SK-N-SH (cell line): ENCODE data around the gene OR2A14. TPM values are rescaled to one million over a fixed set of nuclear protein-coding genes. Genes with fewer than 3 reads are reported as not detected.

Experiments used
- CTCF ChIA-PET: fragments of 300-600, 350-600 bp; formaldehyde crosslinking; extraction: SDS; loops from one replicate; lab custom pipeline; 2021; lab: Yijun Ruan, JAX
- POLR2A ChIA-PET: fragments of 350-600 bp; sonication (Branson Sonifier 250); formaldehyde crosslinking; extraction: SDS; loops from one replicate; lab custom pipeline; 2020; ENCODE audit warnings: antibody characterized with exemption, inconsistent platforms; lab: Yijun Ruan, JAX
- DNase-seq: peaks from one replicate; pipeline ENCODE4 v3.0.0; 2012
- H2AFZ ChIP-seq: fragments of 200-600 bp; sonication (generic); 2 replicates; pipeline ENCODE4 v1.8.1; 2016; ENCODE audit warnings: antibody characterized with exemption, mild to moderate bottlenecking, low read depth
- H3F3A ChIP-seq: fragments of 200-600 bp; sonication (generic); replicated peaks from 2 replicates; pipeline ENCODE3; 2016; ENCODE audit warnings: antibody characterized with exemption, mild to moderate bottlenecking; ENCODE audit not compliant: insufficient read depth
- H3K27ac ChIP-seq, 2 experiments: fragments of 200-500 bp in 1 of 2; fragments of 200-600 bp in 1 of 2; sonication (Bioruptor generic) in 1 of 2; sonication (generic), shearing (Covaris generic) in 1 of 2; 2 replicates each; pipeline versions ENCODE4 v1.5.1 to v1.6.1; 2014 to 2016; ENCODE audit warnings: low read depth in 2 of 2, inconsistent platforms in 1 of 2, low read length in 1 of 2, mild to moderate bottlenecking in 1 of 2, mixed read lengths in 1 of 2
- H3K27me3 ChIP-seq: fragments of 200-600 bp; sonication (generic), shearing (Covaris generic); 2 replicates; pipeline ENCODE4 v1.6.1; 2016; ENCODE audit warnings: mixed run types; ENCODE audit not compliant: insufficient read depth
- H3K36me3 ChIP-seq, 2 experiments: fragments of 200-500 bp in 1 of 2; fragments of 200-600 bp in 1 of 2; sonication (Bioruptor generic) in 1 of 2; sonication (generic) in 1 of 2; replicated peaks in 1 of 2; 2 replicates each; pipeline versions ENCODE3 to v1.5.1; 2014 to 2016; ENCODE audit warnings: low read length in 1 of 2, mild to moderate bottlenecking in 1 of 2; ENCODE audit not compliant: insufficient read depth in 2 of 2, control insufficient read depth in 1 of 2
- H3K4me1 ChIP-seq, 2 experiments: fragments of 200-500 bp in 1 of 2; fragments of 200-600 bp in 1 of 2; sonication (Bioruptor generic) in 1 of 2; sonication (generic), shearing (Covaris generic) in 1 of 2; 2 replicates each; pipeline versions ENCODE4 v1.5.1 to v1.6.1; 2014 to 2016; ENCODE audit warnings: low read depth in 1 of 2, low read length in 1 of 2, mixed run types in 1 of 2; ENCODE audit not compliant: insufficient read depth in 2 of 2, control insufficient read depth in 1 of 2
- H3K4me2 ChIP-seq: fragments of 200-600 bp; sonication (generic), shearing (Covaris generic); 2 replicates; pipeline ENCODE4 v1.6.1; 2017; ENCODE audit warnings: mixed run types
- H3K4me3 ChIP-seq, 2 experiments: fragments of 200-500 bp in 1 of 2; fragments of 200-600 bp in 1 of 2; sonication (Bioruptor generic) in 1 of 2; sonication (generic), shearing (Covaris generic) in 1 of 2; 2 replicates each; pipeline versions ENCODE4 v1.5.1 to v1.8.1; 2014 to 2016; ENCODE audit warnings: low read depth in 2 of 2, inconsistent platforms in 1 of 2, low read length in 1 of 2, mild to moderate bottlenecking in 1 of 2, mixed read lengths in 1 of 2, moderate library complexity in 1 of 2
- H3K79me2 ChIP-seq: fragments of 200-600 bp; sonication (generic); 2 replicates; pipeline ENCODE4 v1.8.1; 2017; ENCODE audit warnings: mild to moderate bottlenecking; ENCODE audit not compliant: insufficient read depth
- H3K9ac ChIP-seq: fragments of 200-600 bp; sonication (generic); 2 replicates; pipeline ENCODE4 v1.6.1; 2017; ENCODE audit warnings: mixed run types
- H3K9me2 ChIP-seq: fragments of 200-600 bp; sonication (generic); 2 replicates; pipeline ENCODE4 v1.6.1; 2017; ENCODE audit warnings: mixed run types
- H3K9me3 ChIP-seq: fragments of 200-600 bp; sonication (generic); 2 replicates; pipeline ENCODE4 v1.6.1; 2017; ENCODE audit warnings: mixed run types, mild to moderate bottlenecking, moderate library complexity
- H4K20me1 ChIP-seq: fragments of 200-600 bp; sonication (generic); 2 replicates; pipeline ENCODE4 v1.6.1; 2017; ENCODE audit warnings: mild to moderate bottlenecking, mixed run types; ENCODE audit not compliant: insufficient read depth
- FOSL2 ChIP-seq: IDR thresholded peaks from 2 replicates; pipeline ENCODE4 v1.4.0; 2012; ENCODE audit warnings: low read depth, mild to moderate bottlenecking, moderate library complexity, borderline replicate concordance
- FOXJ3 ChIP-seq: sonication (generic); formaldehyde crosslinking; IDR thresholded peaks from 2 replicates; pipeline ENCODE4 v1.5.1; 2020; ENCODE audit warnings: mild to moderate bottlenecking, missing genetic modification reagents
- GABPA ChIP-seq: IDR thresholded peaks from 2 replicates; pipeline ENCODE4 v1.4.0; 2012; ENCODE audit warnings: low read depth, mild to moderate bottlenecking
- MAX ChIP-seq: IDR thresholded peaks from 2 replicates; pipeline ENCODE4 v1.4.0; 2012; ENCODE audit warnings: low read depth
- NFIC ChIP-seq: IDR thresholded peaks from 2 replicates; pipeline ENCODE4 v1.4.0; 2012; ENCODE audit warnings: borderline replicate concordance
- POLR2AphosphoS5 ChIP-seq: IDR thresholded peaks from 2 replicates; pipeline ENCODE4 v1.6.1; 2012; ENCODE audit warnings: low read depth, low read length
- RAD21 ChIP-seq: IDR thresholded peaks from 2 replicates; pipeline ENCODE4 v1.6.1; 2012; ENCODE audit warnings: mild to moderate bottlenecking, low read length
- RFX5 ChIP-seq: IDR thresholded peaks from 2 replicates; pipeline ENCODE4 v1.6.1; 2012; ENCODE audit warnings: mild to moderate bottlenecking, improper control_type of control experiment, low read length
- SMC3 ChIP-seq: IDR thresholded peaks from 2 replicates; pipeline ENCODE4 v1.6.1; 2012; ENCODE audit warnings: low read depth, low read length, improper control_type of control experiment
- TAF1 ChIP-seq: IDR thresholded peaks from 2 replicates; pipeline ENCODE4 v1.6.1; 2012; ENCODE audit warnings: low read depth, mild to moderate bottlenecking, low read length, moderate library complexity, borderline replicate concordance
- TCF12 ChIP-seq: IDR thresholded peaks from 2 replicates; pipeline ENCODE4 v1.4.0; 2012
- WGBS: methylation state at CpG from one replicate; pipeline ENCODE4 v1.1.6; 2017; ENCODE audit warnings: low lambda C conversion rate; 5-methylcytosine and 5-hydroxymethylcytosine counted together
- polyA plus RNA-seq, 3 experiments: library from polyadenylated mRNA; depleted of rRNA; stranded (reverse); fragments of >200 nt; gene quantifications; 2 replicates each; pipeline ENCODE4 v1.2.3, GENCODE V29; 2012
- TF ChIP-seq, protein P1 (sequence below): IDR thresholded peaks from 2 replicates; pipeline ENCODE4 v1.4.0; 2012; ENCODE audit warnings: low read depth, borderline replicate concordance
- TF ChIP-seq, protein P2 (sequence below): IDR thresholded peaks from 2 replicates; pipeline ENCODE4; 2012
- TF ChIP-seq, protein P3 (sequence below): fragments of 150-350 bp; IDR thresholded peaks from 2 replicates; pipeline ENCODE4 v1.6.1; 2017; ENCODE audit warnings: antibody characterized with exemption, low read length, low read depth, borderline replicate concordance

Gene OR2A14
- polyA plus RNA-seq, 1 of the 3 experiments (the other 2 are of a cell fraction) = not detected

- H3K4me1 ChIP-seq = no peaks in the 10 kb centered on the region
- H3K4me3 ChIP-seq = no peak overlapping the region
- no peak overlapping the region for H2AFZ ChIP-seq
- H3K4me2 ChIP-seq = no peak overlapping the region
- no peaks in the 10 kb centered on the region for H3K27me3 ChIP-seq
- H3K79me2 ChIP-seq = no peaks in the 10 kb centered on the region
- H3K36me3 ChIP-seq = no peaks in the 10 kb centered on the region
- ChIA-PET CTCF (interaction anchor here (1.0 kb wide), 2 partner anchors 20 to 290 kb away, joined by 3 to 4 read pairs; no protein-coding TSS in a partner anchor), POLR2A (no interaction called here)
- peaks cover 19% of the 10 kb centered on the region for H3K9me3 ChIP-seq
- no peak overlapping the region for H3K27ac ChIP-seq
- H3F3A ChIP-seq = no peaks in the 10 kb centered on the region
- 0 out of 2 replicates have a peak, but pooled peaks cover 5% of the 10 kb centered on the region for H3K9me2 ChIP-seq
- 1% methylated on average over 2 of the region's 2 CpGs for WGBS
- no peaks in the 10 kb centered on the region for H4K20me1 ChIP-seq
- DNase-seq = no peak
- no peak overlapping the region for H3K9ac ChIP-seq
- TF ChIP-seq MAX (no peak), GABPA (no peak), RAD21 (no peak), TCF12 (no peak), POLR2AphosphoS5 (no peak), RFX5 (no peak), TAF1 (no peak)
- TF ChIP-seq, protein P1, sequence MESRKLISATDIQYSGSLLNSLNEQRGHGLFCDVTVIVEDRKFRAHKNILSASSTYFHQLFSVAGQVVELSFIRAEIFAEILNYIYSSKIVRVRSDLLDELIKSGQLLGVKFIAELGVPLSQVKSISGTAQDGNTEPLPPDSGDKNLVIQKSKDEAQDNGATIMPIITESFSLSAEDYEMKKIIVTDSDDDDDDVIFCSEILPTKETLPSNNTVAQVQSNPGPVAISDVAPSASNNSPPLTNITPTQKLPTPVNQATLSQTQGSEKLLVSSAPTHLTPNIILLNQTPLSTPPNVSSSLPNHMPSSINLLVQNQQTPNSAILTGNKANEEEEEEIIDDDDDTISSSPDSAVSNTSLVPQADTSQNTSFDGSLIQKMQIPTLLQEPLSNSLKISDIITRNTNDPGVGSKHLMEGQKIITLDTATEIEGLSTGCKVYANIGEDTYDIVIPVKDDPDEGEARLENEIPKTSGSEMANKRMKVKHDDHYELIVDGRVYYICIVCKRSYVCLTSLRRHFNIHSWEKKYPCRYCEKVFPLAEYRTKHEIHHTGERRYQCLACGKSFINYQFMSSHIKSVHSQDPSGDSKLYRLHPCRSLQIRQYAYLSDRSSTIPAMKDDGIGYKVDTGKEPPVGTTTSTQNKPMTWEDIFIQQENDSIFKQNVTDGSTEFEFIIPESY = no peak
- TF ChIP-seq, protein P2, sequence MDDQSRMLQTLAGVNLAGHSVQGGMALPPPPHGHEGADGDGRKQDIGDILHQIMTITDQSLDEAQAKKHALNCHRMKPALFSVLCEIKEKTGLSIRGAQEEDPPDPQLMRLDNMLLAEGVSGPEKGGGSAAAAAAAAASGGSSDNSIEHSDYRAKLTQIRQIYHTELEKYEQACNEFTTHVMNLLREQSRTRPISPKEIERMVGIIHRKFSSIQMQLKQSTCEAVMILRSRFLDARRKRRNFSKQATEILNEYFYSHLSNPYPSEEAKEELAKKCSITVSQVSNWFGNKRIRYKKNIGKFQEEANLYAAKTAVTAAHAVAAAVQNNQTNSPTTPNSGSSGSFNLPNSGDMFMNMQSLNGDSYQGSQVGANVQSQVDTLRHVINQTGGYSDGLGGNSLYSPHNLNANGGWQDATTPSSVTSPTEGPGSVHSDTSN = no peak
- TF ChIP-seq, protein P3, sequence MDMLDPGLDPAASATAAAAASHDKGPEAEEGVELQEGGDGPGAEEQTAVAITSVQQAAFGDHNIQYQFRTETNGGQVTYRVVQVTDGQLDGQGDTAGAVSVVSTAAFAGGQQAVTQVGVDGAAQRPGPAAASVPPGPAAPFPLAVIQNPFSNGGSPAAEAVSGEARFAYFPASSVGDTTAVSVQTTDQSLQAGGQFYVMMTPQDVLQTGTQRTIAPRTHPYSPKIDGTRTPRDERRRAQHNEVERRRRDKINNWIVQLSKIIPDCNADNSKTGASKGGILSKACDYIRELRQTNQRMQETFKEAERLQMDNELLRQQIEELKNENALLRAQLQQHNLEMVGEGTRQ = no peak
- TF ChIP-seq, all 33 proteins: peak for 0
Observed at GRCh38 chr7:144148224-144148827, 25.4 kb downstream of the OR2A14 start.

DNA sequence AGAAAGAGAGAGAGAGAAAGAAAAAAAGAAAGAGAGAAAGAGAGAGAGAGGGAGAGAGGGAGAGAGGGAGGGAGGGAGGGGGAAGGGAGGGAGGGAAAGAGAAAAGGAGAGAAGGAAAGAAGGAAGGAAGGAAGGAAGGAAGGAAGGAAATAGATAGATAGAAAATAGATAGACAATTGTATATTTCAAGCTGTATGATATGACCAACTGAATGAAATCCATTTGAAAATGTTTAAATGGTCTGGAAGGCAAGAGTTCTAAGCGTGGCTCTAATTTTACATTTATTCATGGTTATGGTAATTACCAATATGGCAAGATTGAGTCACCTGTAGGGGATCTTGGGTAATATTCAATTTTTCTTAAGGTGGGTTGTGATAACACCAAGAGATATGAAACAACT, 35.9 kb downstream of the OR2A14 start:
- WGBS = 3% methylated on average over 1 of the region's 1 CpG
- H3K79me2 ChIP-seq = no peaks in the 10 kb centered on the region
- no peak overlapping the region for H3K9ac ChIP-seq
- no peaks in the 10 kb centered on the region for H3K9me3 ChIP-seq
- no peaks in the 10 kb centered on the region for H3K36me3 ChIP-seq
- no peak for TF ChIP-seq FOSL2
- no peak for TF ChIP-seq POLR2AphosphoS5
- TF ChIP-seq TAF1 = no peak
- TF ChIP-seq NFIC = no peak
- no peak for TF ChIP-seq SMC3
- TF ChIP-seq MAX = no peak
- no peak for TF ChIP-seq GABPA
- TF ChIP-seq FOXJ3 (CRISPR knock-in tag) = no peak
- ChIA-PET POLR2A (no interaction called here), CTCF (no interaction called here)
- H3K4me2 ChIP-seq = no peak overlapping the region
- H3K9me2 ChIP-seq = no peaks in the 10 kb centered on the region
- no peaks in the 10 kb centered on the region for H3K27me3 ChIP-seq
- no peak overlapping the region for H3K27ac ChIP-seq
- DNase-seq = no peak
- H4K20me1 ChIP-seq = no peaks in the 10 kb centered on the region
- H3K4me3 ChIP-seq = no peak overlapping the region
- H2AFZ ChIP-seq = no peak overlapping the region
- H3K4me1 ChIP-seq = no peaks in the 10 kb centered on the region
- no peaks in the 10 kb centered on the region for H3F3A ChIP-seq
